Esophagus muscularis mucosa (tissue), 4 donors: ENCODE measurements around the gene ADAM22.

ENCODE experiments used
- EP300 ChIP-seq: sonication (generic); formaldehyde crosslinking; IDR thresholded peaks from one replicate; pipeline ENCODE4 v1.6.1; 2017; ENCODE audit warnings: antibody characterized with exemption
- POLR2A ChIP-seq: fragments of 450-650 bp; IDR thresholded peaks from one replicate; pipeline ENCODE4 v1.6.1; 2017; ENCODE audit warnings: antibody characterized with exemption, moderate library complexity, mild to moderate bottlenecking, low read depth
- TF ChIP-seq, protein P1 (sequence below), 3 experiments: fragments of 200-600 bp in 2 of 3; fragments of 450-650 bp in 1 of 3; sonication (generic) in 2 of 3; IDR thresholded peaks; one replicate each; pipeline ENCODE4 v1.5.1; 2017 to 2019; ENCODE audit warnings: antibody characterized with exemption in 3 of 3, mild to moderate bottlenecking in 2 of 3, moderate library complexity in 1 of 3

DNA sequence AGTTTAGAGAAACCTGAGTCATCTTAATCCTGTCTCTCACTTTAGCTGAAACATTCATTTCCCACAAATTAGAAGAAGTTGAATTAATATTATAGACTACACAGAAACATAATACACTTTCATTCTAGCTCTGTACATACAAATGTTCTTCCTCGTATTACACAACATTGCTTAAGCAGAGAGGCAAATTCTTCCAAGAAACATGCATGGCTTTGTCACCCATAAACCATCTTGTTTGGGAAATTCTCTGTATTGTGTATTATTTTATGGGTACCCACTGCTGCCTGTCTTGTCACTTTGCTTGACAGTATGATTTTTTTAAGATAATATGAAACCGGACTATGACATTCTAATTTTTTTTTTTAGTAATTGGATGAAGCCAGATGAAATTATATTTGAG lies 181.8 kb downstream of the ADAM22 start:
- TF ChIP-seq, protein P1, sequence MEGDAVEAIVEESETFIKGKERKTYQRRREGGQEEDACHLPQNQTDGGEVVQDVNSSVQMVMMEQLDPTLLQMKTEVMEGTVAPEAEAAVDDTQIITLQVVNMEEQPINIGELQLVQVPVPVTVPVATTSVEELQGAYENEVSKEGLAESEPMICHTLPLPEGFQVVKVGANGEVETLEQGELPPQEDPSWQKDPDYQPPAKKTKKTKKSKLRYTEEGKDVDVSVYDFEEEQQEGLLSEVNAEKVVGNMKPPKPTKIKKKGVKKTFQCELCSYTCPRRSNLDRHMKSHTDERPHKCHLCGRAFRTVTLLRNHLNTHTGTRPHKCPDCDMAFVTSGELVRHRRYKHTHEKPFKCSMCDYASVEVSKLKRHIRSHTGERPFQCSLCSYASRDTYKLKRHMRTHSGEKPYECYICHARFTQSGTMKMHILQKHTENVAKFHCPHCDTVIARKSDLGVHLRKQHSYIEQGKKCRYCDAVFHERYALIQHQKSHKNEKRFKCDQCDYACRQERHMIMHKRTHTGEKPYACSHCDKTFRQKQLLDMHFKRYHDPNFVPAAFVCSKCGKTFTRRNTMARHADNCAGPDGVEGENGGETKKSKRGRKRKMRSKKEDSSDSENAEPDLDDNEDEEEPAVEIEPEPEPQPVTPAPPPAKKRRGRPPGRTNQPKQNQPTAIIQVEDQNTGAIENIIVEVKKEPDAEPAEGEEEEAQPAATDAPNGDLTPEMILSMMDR (IDR thresholded peaks at IDR 0.05) = no peak
- TF ChIP-seq POLR2A (no peak), EP300 (no peak)
